GM18858 (cell line): Measurements from ENCODE around the gene MTRF1L.

Experiments used
- ATAC-seq: cut with Tn5 transposase; IDR thresholded peaks from one replicate; pipeline ENCODE4 v1.9.1; 2021; ENCODE audit not compliant: unreplicated experiment

Gene MTRF1L, protein sequence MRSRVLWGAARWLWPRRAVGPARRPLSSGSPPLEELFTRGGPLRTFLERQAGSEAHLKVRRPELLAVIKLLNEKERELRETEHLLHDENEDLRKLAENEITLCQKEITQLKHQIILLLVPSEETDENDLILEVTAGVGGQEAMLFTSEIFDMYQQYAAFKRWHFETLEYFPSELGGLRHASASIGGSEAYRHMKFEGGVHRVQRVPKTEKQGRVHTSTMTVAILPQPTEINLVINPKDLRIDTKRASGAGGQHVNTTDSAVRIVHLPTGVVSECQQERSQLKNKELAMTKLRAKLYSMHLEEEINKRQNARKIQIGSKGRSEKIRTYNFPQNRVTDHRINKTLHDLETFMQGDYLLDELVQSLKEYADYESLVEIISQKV

DNA sequence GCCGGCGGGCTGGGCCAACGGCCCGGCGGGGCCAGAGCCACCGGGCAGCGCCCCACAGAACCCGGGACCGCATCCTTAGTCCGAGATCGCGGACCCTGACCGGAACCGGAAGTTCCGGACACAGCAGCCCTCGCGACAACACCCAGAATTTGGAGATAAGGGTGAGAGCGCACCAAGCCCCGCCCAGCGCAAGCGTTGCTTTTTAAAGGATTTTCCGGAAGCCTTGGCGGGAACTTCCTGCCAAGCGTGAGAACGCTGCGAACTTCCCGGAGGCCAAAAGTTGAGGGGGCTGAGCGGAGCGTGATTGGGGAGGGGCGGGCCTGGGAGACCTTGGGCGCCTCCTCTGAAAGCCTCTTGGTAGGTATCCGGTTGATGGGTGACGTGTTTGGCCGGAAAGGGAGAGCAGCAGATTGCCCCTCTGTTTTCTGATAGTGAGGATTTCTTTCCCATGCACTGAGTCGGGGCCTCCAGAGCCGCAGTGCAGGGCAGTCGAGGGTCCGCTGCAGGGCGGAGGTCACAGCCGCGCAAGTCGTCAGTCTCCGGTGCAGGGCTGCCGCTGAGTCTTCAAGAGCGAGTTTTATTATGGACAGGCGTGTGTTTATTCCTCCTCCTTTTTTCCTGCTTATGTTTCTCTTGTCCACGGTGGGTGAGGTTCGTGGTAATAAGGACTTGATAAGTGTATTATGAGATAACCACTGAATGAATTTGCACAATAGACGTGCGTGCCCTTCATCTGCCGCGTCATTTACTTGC, at the start of gene MTRF1L:
Gene MTRF1L, minus strand, starts transcription at position 97 of the 753 bp plus-strand sequence. Its CDS starts 24 bp downstream, at position 73.
- ATAC-seq: peak; percentile 89

DNA sequence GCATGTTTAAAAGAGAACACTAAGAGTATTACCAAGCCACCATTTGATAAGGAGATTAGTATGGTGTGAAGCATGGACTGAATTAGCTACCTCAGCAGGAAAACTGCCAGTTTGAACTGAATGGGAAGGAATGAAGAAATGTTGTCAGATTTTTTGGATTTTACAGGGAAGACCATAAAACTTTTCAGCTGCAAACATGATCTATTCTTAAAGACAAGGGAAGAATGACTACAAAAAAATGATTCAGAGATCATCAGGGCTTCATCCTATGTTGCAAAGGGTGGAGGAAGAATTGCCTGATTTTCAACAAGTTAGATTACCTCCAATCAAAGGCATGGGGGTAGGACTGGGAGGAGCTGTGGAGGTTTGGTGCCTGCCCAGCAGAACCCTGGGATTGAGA, 49.3 kb upstream of the MTRF1L start:
- no peak for ATAC-seq

DNA sequence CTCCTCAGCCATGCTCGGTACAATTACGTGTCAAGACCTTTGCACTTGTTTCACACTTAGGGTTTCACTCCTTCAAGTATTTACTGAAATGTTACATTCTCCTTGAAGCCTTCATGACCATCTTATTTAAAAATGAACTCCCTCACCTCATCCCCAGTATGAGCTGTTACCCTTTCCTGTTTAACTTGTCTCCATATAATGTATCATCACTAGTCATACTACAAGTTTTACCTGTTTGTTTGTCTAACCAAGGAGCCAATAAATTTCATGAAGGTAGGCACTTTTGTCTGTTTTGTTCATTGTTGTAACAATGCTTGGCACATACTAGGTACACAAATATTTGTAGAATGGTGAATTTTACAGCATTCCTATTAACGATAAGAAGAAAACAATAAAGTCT, 46.1 kb upstream of the MTRF1L start:
- no peak for ATAC-seq

DNA sequence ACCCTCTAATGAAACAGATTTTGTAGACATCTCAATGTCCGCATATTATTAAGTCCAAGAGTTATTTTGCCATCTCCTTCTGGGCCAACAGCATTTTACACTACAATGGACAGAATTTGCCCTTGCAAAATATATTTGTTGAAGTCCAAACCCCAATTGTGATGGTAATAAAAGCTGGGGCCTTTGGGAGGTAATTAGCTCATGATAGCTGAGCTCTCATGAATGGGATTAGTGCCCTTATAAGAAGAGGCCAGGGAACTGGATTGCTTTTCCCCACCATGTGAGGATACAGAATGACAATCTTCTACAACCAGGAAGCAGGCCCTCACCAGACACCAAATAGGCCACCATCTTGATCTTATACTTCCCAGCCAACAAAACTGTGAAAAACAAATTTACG, 44.9 kb upstream of the MTRF1L start:
- ATAC-seq: no peak

DNA sequence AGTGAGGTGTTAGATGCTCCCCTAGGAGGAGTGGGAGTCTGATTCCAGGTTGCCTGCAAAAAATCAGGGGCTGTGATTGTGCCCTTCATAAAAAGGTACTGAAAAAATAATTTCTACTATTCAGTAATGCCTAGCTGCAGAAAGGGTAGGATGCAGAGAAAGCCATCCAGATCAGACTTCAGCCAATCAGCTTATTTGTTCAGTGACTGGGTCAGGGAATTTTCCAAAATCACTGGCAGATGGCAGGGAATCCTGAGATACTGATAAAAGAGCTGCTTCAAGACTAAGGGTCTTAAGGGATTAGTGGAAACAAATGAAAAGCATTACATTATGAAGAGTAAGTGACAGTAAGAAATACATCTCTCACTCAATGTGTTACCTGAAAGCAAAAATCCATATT, 42.8 kb upstream of the MTRF1L start:
- no peak for ATAC-seq

DNA sequence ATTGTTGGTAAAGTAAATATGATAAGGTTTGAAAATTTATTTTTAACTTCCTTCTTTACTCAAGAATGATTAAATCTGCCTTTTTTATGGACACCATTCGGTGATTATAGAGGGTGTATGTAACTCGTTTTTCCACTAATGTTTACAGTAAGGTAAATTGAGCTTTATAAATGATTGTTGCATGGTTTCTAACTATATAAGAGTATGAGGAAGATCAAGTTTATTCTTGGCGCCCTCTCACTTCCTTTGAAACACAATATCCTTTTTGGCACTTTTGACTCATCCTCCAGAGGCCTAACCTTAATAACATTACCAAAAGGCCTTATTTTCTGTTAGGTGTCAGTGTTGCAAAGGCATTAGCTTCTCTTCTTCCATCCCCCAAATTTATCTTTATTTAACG, 41.8 kb upstream of the MTRF1L start:
- no peak for ATAC-seq

DNA sequence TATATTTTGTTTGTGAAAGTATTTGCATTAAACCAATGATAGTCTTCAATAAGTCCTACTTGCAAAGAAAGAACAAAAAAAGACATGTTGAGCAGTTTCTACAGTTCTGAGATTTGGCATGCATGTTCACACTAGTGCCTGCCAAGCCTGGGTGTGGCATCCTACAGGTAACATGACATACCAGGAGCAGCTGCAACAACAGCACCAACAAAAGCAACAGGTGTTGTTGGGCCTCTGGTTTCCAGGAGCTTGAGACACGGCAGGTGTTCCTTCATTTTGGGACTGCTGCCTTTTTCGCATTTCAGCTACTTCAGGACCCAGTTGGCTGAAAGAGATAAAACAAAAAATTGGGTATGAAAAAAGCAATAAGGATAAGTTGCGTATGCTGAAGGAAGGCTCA, 41.2 kb upstream of the MTRF1L start:
- ATAC-seq: no peak

DNA sequence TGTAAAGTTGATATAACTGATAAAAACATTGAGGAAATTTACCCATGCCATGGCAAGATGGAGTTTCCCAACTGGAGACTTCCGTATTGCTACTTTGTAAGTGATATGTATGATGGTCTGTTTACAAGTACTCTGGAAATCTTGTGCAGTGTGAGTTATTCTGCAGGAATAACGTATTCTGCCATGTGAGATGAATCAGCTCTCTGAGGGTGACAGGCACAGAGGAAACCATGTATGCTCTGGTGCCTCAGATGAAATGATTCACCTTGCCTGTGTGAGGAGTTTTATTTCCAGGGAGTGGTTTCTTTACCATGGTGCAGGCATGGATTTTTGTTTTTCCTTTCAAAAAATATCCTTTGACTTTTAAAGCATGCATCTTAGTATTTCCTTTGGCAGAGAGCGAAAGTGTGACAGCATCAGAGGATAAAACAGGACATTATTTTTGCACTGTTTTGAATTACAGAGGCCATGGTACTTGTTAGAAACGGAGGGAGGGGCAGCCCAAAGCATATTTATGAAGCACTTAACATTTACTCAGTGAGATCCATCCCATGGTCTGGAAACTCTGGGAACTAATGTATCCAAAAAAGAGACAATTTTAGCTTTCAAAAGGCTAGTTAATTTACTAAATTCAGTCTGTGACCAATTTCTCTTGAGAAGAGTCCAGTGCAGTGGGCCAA, 36.0 kb upstream of the MTRF1L start:
- ATAC-seq: no peak

DNA sequence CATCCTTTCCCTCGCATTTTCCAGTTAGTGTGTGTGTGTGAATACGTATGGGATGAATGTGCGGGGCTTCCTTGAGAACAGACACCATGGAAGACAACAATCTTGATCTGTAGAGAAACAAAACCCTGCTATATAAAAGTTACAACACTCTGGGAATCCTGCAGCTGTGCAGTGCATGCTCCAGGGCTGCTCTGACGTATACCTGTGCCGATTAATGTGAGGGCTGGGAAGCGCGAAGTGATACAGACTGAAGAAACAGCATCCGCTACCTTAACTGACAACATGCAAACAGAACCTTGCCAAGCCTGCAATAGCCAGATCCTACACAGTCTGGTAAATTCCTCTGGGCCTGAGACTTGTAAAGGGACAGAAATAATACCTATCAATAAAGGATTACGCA, 31.6 kb upstream of the MTRF1L start:
- ATAC-seq: no peak

DNA sequence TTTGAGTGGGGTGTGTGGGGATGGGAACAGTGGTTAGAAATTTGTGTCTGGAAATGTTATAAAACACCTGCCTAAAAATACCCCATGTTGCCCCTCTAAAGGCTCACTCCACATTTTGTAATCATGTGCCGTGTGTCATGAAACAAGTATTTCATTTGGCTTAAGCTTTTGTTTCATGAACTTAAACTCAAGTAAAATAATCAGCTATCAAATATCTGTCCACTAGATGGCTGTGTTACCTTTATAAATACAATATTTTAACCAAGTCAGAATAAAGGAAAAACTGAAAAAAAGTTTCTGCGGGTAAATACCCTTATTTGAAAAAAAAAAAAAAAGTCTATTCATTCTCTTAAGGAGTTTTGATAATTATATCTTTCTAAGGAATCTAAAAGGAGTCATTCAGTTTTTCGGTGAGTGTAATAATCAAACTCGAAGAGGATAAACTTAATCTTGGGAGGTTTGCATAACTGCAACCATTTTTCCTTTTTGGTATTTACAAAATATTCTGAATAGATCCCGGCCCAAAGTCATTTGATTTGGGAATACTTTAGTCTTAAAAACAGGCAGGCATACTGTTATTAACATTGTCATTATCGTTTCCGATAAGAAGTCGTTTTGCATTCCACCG, 29.9 kb upstream of the MTRF1L start:
- no peak for ATAC-seq

DNA sequence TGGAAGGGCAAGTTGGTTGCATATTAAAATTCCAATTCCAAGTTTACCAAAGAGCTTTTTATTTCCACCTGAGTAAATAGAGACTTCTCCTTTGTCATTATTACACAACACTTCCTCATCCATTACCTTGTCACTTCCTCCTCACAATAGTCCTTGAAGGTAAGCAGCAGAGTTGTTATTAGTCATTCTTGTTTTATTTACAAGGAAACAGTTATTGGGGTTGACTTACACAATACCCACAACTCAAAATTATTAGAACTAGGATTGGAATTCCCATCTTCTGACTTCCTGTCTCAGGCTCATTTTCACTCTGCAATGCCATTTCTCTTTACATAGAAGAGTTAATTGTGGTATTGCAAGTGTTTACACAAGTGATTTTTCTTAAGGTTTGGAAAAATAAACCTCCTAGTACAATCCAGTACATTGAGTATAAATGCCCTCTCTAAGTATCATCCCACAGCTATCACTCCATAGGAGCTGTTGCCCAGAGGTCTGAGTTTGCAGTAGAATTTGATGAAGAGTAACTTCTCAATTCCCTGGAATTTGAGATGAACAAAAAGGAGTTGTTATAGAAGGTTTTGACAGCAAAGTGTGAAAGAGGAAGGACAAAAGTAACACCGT, 28.9 kb upstream of the MTRF1L start:
- ATAC-seq: no peak

DNA sequence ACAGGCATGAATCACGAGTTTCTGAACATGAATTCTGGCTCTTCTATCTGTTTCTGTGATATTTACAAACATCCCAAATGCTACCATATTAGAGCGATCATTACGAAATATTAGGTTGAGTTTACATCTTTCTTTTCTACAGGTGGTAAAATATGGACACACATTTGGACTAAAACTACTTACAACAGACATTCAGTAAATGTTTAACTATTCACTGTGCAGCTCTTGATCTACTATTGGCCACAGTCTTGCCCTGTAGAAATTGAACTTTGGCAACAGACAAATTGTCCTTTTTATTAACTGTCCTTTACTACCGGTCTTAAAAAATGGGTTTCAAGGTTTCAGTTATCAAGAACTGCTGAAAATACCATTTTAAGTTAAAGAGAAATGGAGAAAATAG, 26.5 kb upstream of the MTRF1L start:
- ATAC-seq: no peak

DNA sequence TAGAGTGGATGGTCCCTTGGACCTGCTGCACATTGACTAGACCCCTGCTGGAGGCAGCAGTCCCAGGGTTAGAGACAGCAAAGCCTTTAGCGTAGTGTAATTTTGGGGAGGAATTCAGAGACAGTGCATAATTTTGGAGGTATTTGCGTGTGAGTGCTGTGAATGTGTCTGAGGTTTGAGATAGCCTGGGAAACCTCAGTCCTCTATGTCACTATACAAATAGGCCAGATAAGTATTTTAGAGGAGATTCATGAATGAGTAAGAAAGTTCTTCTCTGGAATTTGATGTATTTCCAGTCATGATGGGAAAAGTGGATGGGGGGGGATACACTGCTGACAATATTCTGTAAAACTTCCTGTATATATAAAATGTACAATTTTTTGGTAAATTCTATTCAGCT, 25.8 kb upstream of the MTRF1L start:
- no peak for ATAC-seq

DNA sequence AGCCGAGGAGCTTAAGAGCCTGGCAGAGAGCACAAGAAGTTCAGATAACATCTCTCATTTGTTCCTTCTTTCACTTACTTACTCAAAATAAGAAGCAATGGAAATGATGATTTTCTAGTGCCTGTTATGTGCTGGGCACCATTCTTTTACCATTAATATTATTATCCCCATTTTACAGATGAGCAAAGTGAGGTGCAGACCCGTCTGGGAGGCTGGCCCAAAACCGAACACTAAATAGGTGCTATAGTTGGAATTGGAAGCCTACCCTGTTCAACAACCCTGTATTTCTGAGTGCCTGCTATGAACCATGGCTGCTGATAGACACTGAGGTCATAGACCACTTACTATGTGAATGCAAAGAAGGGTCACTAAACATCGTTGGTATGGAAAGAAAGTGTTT, 25.0 kb upstream of the MTRF1L start:
- ATAC-seq: no peak

DNA sequence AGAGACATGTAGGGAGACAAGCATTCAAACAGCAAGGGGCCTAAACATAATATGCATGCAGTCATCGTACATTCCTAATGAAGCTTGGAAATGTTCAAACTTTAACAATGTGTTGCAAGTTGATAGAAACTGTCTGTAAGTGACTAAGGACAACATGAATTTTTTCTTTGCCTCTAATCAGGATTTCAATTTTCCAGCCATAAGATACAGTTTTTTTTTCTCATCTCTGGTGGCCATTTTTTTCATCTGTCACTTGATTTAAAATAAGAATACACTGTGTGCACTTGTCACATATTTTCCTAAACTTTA, 22.2 kb upstream of the MTRF1L start:
- no peak for ATAC-seq

DNA sequence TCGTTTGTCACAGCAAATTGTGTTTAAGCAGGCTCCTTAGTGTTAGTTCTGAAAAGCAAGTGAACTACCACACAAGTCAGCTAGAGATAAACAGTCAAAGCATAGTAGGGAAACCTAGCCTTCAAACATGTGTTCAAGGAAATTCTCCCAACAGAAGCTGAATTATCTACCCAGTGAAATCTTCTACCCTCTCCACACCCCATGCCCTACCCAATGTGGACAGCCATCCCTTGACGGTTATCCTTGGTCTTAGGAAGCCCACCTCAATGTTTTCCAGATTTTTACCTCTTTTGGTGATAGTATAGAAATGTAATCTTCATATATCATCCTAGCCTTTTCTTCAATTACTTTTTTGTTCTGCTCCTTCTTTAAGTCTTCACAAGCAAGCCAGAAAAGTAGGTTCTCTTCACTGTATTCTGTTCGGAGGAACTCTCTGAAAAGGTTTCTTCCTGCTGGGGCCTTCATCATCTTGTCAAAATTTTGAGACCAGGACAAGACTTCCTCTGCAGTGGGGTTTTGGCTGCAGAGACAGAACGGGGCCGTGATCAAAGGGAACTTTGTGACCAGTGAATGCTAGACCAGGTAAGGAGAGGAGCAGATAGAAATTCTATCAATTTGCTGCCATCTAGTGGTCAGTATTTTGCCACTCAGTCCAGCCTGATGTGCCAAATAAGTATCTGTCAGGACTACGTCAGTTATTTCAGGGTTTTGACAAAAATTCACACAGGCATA, 21.6 kb upstream of the MTRF1L start:
- peak; percentile 99 for ATAC-seq

DNA sequence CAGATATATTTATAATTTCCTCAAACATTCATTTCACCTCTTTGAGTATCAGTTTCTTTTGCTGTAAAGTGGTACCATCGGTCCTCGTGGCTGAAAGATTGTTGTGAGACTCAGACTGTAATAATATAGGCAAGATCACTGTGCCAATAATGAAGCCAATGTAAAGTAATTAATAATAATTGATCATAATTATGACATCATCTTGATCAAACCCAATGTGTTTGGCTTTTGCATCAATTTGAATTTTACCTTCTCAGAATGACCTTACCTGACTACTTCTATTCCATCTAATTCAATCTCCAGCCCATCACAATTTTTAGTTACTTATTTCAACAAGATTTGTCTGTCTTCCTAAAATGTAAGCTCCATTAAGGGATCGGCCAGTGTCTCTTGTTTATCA, 15.8 kb upstream of the MTRF1L start:
- ATAC-seq: no peak

DNA sequence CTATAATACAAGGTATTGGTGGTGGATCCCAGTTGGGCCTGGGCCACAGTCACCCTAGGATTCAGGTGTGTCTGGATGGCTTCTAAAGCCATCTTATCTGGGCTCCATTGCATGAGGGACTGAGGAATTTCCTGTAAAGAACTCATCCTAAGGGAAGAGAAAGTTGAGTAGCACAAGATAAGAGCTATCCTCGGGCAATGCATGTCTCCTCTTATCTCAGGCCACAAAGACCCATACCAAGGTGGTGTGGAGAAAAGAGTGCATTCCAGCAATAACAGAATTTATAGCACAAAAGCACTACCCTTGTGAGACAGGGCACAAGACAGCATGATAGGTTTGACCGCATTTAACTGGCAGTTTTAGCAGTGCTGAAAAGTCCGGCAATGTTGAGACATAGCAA, 14.3 kb upstream of the MTRF1L start:
- ATAC-seq: no peak

DNA sequence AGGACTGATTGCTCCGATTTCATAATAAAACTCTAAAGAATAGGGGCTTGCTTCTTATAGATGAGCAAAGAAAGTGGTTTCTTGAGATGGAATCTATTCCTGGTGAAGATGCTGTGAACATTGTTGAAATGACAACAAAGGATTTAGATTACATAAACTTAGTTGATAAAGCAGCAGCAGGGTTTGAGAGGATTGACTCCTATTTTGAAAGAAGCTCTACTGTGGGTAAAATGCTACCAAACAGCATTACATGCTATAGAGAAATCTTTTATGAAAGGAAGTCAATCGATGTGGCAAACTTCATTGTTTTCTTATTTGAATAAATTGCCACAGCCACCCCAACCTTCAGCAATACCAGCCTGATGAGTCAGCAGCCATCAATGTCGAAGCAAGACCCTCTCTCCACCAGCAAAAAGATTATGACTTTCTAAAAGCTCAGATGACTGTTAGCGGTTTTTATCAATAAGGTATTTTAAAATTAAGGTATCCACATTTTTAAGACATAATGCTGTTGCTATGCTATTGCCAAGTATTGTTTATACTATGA, 12.7 kb upstream of the MTRF1L start:
- ATAC-seq: no peak

DNA sequence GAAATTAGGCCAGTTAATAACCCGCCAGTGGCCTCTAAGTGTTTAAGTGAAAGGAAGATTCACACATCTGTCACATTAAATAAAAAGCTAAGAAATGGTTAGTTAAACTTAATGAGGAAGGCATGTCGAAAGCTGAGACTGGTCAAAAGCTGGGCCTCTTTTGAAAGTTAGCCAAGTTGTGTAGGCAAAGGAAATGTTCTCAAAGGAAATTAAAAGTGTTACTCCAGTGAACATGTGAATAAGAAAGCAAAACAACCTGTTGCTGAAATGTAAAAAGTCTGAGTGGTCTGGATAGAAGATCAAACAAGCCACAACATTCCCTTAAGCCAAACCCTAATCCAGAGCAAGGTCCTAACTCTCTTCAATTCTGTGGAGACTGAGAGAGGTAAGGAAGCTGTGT, 10.9 kb upstream of the MTRF1L start:
- ATAC-seq: no peak
